GM12872 (cell line): ENCODE results near the gene POU2F2.

ENCODE experiments used
- TF ChIP-seq, protein P1 (sequence below): IDR thresholded peaks from 3 replicates; pipeline ENCODE4 v1.5.1; 2011; ENCODE audit warnings: low read depth, mild to moderate bottlenecking, low read length, moderate library complexity; ENCODE audit not compliant: insufficient read depth

POU2F2 gene

GRCh38 chr19:42132030-42132628 is at the start of gene POU2F2:
TSS of gene POU2F2 (minus strand) at chr19:42132446. CDS start at chr19:42132411, 35 bp downstream.
- TF ChIP-seq, protein P1, sequence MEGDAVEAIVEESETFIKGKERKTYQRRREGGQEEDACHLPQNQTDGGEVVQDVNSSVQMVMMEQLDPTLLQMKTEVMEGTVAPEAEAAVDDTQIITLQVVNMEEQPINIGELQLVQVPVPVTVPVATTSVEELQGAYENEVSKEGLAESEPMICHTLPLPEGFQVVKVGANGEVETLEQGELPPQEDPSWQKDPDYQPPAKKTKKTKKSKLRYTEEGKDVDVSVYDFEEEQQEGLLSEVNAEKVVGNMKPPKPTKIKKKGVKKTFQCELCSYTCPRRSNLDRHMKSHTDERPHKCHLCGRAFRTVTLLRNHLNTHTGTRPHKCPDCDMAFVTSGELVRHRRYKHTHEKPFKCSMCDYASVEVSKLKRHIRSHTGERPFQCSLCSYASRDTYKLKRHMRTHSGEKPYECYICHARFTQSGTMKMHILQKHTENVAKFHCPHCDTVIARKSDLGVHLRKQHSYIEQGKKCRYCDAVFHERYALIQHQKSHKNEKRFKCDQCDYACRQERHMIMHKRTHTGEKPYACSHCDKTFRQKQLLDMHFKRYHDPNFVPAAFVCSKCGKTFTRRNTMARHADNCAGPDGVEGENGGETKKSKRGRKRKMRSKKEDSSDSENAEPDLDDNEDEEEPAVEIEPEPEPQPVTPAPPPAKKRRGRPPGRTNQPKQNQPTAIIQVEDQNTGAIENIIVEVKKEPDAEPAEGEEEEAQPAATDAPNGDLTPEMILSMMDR = no peak

- TF ChIP-seq, protein P1 = peak; percentile 65
Observed at GRCh38 chr19:42178791-42179674, 46.8 kb upstream of the POU2F2 start.

GRCh38 chr19:42177686-42178019 is 45.4 kb upstream of the POU2F2 start:
- TF ChIP-seq, protein P1 = no peak

DNA sequence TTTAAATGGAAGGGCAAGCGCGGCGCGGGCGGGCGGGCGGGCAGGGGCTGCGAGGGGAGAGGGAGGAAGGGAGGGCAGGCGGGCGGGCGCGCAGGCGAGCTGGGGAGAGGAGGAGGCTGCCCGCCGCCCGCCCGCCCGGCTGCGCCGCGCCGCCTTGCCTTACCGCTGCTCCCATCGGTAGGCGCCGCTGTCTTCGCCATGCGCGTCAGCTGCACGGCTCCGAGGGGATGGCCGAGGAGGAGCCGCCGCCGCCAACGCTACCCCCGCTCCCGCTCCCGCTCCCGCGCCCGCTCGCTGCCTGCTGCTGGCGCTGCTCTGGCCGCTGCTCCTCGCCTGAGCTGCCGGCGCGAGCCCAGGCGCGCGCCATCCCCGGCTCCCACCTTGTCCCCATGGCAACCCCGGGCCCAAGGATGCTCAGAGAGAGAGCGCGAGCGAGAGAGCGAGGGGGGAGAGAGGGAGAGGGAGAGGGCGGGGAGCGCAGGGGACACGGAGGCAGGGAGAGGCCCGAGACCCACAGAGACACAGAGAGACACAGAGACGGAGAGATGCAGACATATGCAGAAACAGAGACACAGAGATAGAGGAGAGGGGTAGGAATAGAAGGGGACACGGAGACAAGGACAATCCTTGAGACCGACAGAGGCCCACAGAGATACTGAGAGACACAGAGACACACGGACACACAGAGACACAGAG is 44.9 kb upstream of the POU2F2 start:
- TF ChIP-seq, protein P1 = peak; percentile 41; the same call in 1 of the 3 replicates

- TF ChIP-seq, protein P1 = no peak
Observed at GRCh38 chr19:42176649-42176989, 44.4 kb upstream of the POU2F2 start.

- TF ChIP-seq, protein P1 = no peak
Observed at GRCh38 chr19:42175952-42176648, 43.9 kb upstream of the POU2F2 start.
